Brain microvascular endothelial cell (primary cell): Measurements from ENCODE around the gene SPDYC.
"Not testable (repeated sequence)": the region's sequence is repeated elsewhere in the genome, so short reads cannot be mapped to it uniquely, and the experiment has no call there.

Source experiments
- DNase-seq: peaks from one replicate; pipeline ENCODE4 v3.0.0-alpha.2; 2020
- H3K27ac ChIP-seq: fragments of 250-450 bp; sonication (Bioruptor Pico); 2 replicates; pipeline ENCODE4 v1.5.1; 2020; ENCODE audit warnings: mild to moderate bottlenecking, moderate library complexity
- H3K27me3 ChIP-seq: fragments of 250-450 bp; sonication (Bioruptor Pico); replicated peaks from 2 replicates; pipeline ENCODE4 v1.5.1; 2020; ENCODE audit warnings: mild to moderate bottlenecking
- H3K36me3 ChIP-seq: fragments of 250-450 bp; sonication (Bioruptor Pico); replicated peaks from 2 replicates; pipeline ENCODE4 v1.5.1; 2020; ENCODE audit warnings: mild to moderate bottlenecking
- H3K4me3 ChIP-seq: 2 replicates; pipeline ENCODE4 v1.5.1; 2011; ENCODE audit warnings: low read depth, mild to moderate bottlenecking, control low read depth, low read length, moderate library complexity
- in situ Hi-C: cut with HindIII; loops from 2 replicates; pipeline ENCODE4 v1.10.0; 2017; ENCODE audit warnings: low sequenced_read_pairs, low pct_ligation_motif_present
- TF ChIP-seq, protein P1 (sequence below): IDR thresholded peaks from 2 replicates; pipeline ENCODE4 v1.5.1; 2011; ENCODE audit warnings: low read depth, mild to moderate bottlenecking, moderate library complexity, low read length, control low read depth, inconsistent platforms; ENCODE audit errors: missing control alignments

SPDYC gene

DNA sequence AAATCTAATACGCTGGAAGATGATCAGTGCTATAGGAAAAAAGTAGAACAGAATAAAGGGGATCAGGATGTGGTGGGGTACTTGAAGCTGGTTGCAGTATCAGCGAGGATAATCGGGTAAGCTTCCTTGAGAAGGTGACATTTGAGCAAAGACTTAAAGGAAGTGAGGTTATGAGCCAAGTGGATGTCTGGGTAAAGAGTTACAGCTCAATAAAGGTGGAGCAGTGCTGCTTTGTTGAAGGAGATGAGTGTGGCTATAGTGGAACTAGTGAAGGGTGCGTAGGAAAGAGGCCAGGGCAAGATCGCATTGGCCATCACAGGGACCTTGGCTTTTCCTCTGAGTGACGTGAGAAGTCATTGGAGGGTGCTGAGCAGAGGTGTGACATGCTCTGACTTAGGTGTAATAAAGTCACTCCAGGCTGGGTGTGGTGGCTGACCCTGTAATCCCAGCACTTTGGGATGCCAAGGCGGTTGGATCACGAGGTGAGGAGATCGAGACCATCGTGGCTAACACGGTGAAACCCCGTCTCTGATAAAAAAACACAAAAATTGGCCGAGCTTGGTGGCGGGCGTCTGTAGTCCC is 33.4 kb upstream of the SPDYC start:
- in situ Hi-C loops, result no loop called here

DNA sequence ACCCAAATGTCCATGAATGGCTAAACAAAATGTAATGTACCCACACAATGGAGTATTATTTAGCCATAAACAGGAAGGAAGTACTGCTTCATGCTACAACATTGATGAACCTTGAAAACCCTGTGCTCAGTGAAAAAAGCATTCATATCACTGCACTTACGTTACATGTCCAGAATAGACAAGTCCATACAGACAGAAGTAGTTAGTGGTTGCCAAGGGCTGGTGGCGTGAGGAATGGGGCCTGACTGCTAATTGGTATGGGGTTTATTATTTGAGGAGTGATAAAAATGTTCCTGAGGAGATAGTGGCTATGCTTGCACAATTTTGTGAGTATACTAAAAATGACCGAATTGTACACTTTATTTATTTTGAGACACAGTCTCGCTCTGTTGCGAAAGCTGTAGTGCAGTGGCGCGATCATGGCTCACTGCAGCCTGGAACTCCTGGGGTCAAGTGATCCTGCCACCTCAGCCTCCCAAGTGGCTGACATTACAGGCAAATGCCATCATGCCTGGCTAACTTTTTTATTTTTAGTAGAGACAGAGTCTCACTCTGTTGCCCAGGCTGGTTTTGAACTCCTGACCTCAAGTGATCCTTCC is 28.0 kb upstream of the SPDYC start:
- TF ChIP-seq, protein P1, sequence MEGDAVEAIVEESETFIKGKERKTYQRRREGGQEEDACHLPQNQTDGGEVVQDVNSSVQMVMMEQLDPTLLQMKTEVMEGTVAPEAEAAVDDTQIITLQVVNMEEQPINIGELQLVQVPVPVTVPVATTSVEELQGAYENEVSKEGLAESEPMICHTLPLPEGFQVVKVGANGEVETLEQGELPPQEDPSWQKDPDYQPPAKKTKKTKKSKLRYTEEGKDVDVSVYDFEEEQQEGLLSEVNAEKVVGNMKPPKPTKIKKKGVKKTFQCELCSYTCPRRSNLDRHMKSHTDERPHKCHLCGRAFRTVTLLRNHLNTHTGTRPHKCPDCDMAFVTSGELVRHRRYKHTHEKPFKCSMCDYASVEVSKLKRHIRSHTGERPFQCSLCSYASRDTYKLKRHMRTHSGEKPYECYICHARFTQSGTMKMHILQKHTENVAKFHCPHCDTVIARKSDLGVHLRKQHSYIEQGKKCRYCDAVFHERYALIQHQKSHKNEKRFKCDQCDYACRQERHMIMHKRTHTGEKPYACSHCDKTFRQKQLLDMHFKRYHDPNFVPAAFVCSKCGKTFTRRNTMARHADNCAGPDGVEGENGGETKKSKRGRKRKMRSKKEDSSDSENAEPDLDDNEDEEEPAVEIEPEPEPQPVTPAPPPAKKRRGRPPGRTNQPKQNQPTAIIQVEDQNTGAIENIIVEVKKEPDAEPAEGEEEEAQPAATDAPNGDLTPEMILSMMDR, result no peak
- Histone ChIP-seq H3K27ac (no peak overlapping the region), H3K27me3 (no peaks in the 10 kb centered on the region), H3K36me3 (no peaks in the 10 kb centered on the region), H3K4me3 (no peak overlapping the region)
- in situ Hi-C loops, result no loop called here
- DNase-seq, result no peak

More for the DNA sequence above, 33.4 kb upstream of the SPDYC start:
- DNase-seq, result no peak
- Histone ChIP-seq H3K4me3 (no peak overlapping the region), H3K27ac (no peak overlapping the region), H3K27me3 (no peaks in the 10 kb centered on the region), H3K36me3 (peaks cover 14% of the 10 kb centered on the region)
- TF ChIP-seq, protein P1, result no peak

DNA sequence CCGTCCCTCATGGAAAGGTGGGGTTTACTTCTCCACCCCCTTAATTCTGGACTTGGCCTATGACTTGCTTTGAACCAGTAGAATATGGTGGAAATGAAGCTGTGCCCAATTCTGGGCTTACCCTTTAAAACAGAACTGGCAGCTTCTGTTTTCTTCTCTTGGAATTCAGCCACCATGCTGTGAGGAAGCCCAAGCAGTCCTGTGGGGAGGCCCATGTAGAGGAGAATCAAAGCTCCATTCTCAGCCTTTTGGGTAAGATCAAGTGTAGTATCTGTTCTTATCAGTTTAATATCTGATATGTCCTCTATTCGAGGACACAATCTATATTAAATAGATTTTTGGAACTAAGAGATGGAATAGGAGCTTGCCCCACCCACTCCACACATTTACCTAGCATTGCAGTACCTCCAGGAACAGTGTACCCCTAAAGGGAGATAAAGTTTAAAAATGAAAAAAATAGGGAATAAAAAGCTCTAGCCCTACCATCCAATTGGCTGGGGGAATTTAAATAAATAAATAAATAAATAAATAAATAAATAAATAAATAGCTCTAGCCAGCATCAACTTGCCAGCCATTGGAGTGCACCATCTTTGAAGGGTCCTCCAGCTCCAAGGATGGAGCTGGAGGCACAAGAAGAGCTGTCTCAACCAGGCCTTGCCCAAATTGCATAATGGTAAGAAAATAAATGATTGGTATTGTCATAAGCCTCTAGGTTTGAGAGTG is 22.5 kb upstream of the SPDYC start:
- in situ Hi-C loops, result no loop called here
- H3K4me3 ChIP-seq, result no peak overlapping the region
- TF ChIP-seq, protein P1, result no peak

DNA sequence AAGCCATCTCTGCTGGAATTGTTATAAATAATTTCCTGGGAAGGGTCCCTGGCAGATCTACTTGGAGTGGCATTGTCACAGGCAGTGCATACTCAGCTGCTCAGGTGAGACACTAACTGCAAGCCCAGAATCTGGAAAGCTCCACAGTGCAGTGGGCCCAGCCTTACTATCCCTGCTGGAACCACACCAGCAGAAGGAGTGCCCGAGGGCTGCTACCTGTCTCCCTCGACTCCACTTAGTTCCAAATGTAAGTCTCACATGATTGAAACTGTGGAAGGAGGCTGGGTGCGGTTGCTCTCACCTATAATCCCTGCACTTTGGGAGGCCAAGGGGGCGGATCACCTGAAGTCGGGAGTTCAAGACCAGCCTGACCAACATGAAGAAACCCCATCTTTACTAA is 21.4 kb upstream of the SPDYC start:
- Histone ChIP-seq H3K27me3 (no peaks in the 10 kb centered on the region), H3K4me3 (no peak overlapping the region), H3K27ac (no peak overlapping the region), H3K36me3 (no peaks in the 10 kb centered on the region)
- TF ChIP-seq, protein P1, result no peak
- DNase-seq, result no peak
- in situ Hi-C loops, result no loop called here

More for the DNA sequence above, 22.5 kb upstream of the SPDYC start:
- DNase-seq, result no peak
- Histone ChIP-seq H3K27me3 (no peaks in the 10 kb centered on the region), H3K27ac (no peak overlapping the region), H3K36me3 (no peaks in the 10 kb centered on the region)

DNA sequence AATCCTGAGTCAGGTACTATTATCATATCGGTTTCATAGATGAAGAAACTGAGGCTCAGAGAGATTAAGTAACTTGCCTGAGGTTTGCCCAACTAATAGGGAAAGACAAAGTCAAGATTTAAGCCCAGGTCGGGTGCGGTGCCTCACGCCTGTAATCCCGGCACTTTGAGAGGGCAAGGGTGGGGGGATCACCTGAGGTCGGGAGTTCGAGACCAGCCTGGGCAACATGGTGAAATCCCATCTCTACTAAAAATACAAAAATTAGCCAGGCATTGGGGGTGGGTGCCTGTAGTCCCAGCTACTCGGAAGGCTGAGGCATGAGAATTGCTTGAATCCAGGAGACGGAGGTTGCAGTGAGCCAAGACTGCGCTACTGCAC is 19.9 kb upstream of the SPDYC start:
- H3K4me3 ChIP-seq, DNase-seq, in situ Hi-C loops, H3K36me3 ChIP-seq, H3K27me3 ChIP-seq: not testable (repeated sequence)
- H3K27ac ChIP-seq, result peak overlapping the region; percentile 79

DNA sequence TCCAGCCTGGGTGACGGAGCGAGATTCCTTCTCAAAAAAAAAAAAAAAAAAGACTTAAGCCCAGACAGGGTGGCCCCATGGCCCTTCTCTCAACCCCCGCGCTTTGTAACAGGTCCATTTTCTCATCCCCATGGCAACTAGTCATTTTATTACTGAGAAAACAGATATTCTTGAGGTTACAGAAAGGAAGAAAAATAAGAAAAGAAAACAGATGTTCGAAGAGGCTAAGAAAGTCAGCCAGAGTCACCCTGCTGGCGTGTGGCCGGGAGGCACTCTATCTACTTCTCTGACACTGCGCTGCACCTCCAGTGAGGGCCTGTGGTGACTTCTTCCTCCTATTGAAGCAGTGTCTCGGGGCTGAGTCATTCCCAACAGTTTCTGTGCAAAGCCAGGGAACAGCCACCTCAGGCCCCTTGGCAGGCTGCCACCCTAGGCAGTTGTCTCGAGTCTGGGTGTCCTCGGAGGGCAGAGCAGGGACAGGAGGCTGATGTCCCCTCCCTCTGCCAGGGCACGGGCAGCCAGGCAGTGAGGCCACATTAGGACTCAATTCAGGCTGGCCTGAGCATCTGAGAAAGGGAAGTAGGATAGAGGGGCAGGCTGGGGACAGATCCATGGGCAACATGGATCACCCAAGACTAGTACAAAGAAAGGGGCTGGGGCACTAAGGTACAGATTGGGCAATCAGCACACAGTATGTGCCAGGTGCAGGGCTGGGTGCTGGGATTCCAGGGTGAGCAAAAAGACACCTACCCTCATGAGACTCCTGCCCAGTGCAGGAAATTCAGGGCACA is 19.3 kb upstream of the SPDYC start:
- DNase-seq, result peak; percentile 93
- no peaks in the 10 kb centered on the region for H3K36me3 ChIP-seq
- H3K27ac ChIP-seq, result peak overlapping the region; percentile 79
- H3K27me3 ChIP-seq, result no peaks in the 10 kb centered on the region
- H3K4me3 ChIP-seq, result no peak overlapping the region
- TF ChIP-seq, protein P1, result peak; percentile 9
- in situ Hi-C loops, result no loop called here
